ENCODE results near the gene UBAP1L.
"Not testable (repeated sequence)": the region's sequence is repeated elsewhere in the genome, so short reads cannot be mapped to it uniquely, and the experiment has no call there.

The UBAP1L gene

DNA sequence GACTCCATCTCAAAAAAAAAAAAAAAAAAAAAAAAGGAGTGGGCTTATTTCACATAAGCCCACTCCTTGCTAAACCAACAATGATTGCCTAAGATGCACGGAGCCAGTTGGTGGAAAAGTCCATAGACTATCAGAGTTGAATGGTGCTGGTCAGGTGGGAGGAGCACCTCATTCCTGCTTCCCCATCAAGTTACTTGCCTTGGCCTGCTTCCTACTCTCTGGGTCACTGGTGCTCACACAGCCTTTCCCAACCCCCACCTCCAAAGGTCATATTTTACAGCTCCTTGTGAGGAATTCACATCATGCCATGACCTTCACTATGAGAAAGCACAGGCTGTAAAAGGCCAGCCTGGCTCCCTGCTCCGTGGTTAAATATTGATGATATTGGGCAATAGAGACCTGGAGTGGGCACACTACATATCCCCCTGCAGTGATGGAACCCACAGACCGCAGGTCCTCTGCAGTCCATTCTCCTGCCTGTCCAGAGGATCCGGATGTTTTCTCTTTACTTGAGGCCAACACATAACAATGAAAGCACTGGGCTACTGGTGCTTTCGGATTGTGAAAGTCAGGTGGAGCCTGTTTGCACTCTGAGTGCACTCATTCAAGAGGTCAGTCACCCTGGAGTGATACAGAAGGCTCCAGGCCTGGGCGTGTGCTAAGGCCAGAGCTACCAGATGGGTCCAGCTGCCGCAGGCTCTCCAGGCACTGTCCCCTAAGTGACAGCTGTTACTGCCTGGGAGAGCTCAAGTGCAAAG, 70.1 kb downstream of the UBAP1L start, which contains the start of gene SLC51B:
Gene SLC51B, plus strand, starts transcription at position 664 of the 758 bp plus-strand sequence. CDS start 4,618 bp downstream, outside the sequence.
- DNase-seq (ENCODE audit: low read depth in 3 of 3), result no peak

DNA sequence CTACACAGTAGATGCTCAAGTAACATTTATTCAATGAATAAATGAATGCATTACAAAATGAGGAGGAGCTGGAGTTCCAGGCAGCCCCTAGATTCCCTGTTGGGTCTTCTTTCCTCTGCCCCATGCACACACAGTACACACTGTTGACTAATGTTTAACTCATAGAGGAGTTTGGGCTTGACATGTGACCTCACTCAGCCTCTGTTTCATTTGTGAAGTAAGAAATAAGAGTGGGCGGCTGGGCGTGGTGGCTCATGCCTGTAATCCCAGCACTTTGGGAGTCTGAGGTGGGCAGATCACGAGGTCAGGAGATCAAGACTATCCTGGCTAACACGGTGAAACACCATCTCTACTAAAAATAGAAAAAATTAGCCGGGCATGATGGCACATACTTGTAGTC, 70.8 kb downstream of the UBAP1L start:
- DNase-seq (ENCODE audit: low read depth in 3 of 3), result not testable (repeated sequence)

DNA sequence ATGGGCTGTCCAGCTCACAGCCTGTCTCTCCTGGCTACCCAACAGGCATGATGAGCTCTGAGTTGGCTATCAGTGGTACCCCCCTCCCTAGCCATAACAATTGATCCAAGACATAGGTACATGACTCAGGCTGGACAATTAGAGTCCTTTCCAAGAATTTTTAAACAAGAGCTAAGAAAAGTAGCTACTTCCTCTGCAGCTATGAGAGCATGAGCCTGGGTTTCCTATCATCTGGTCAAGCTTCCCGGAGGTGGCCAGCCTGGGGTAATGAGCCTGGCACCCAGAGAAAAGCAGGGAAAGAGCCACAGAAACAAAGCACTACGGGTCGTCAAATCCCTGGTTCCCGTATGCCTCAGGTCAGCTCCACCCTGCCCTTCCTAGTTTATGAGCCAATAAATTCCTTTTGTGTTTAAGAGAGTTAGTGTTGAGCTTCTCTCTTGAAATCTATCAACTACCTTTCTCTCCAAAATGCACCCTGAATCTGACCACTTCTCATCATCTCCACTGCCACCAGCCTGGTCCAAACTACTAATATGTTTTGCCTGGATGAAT, 72.1 kb downstream of the UBAP1L start:
- no peak for DNase-seq (ENCODE audit: low read depth in 3 of 3)

Data from stimulated activated CD4-positive, alpha-beta T cell treated with anti-CD3 and anti-CD28 coated beads, TNF-alpha, amount 100 ng/mL, for 4 hours (primary cell).